HL-60/S4 treated with phorbol 12-myristate 13-acetate at 8.2 ng/mL for 4 days and 3 days (cell line): ENCODE data around the gene RING1.

Experiments used
- in situ Hi-C: fragments of 300-500 bp; cut with MboI; formaldehyde crosslinking; loops from 2 replicates; pipeline ENCODE4 v1.15.0; 2022; ENCODE audit warnings: low sequenced_read_pairs

RING1 gene

DNA sequence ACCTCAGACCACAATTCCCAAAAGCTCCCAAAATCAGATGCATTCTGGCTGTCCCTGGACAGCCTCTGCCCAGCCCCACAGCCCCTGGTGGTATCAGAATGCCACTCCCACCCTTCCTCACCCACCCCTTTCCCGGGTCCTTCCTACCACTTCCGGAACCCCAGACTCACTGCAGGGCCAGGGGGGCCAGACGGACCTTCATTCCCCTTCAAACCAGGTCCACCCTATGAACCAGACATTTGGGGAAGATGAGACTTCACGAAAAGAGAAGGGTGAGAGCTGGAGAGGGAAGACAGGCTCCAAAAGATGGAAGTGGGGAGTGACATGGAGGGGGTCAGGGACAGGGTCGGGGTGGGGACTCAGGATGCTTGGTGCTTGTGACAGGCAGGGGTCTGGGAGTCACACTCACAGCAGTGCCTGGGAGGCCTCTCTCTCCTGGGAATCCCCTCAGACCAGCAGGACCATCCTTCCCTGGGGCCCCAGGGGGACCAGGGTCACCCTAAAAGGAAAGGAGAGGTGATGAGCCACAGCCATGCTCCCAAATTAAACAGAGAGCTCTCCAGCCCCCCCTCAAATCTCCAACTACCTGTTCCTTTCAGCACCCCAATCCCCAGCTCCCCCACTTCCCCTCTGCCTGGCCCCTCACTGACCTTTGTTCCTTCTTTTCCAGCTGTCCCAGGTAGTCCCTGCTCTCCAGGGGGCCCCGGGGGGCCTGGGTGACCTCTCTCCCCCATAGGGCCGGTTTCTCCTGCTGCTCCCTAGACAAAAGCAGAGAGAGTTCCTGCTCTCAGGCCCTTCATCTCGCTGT is 36.2 kb upstream of the RING1 start:
- in situ Hi-C loops: no loop called here

- in situ Hi-C loops: no loop called here
These were observed 35.4 kb upstream of the RING1 start for GRCh38 chr6:33172688-33173534.

DNA sequence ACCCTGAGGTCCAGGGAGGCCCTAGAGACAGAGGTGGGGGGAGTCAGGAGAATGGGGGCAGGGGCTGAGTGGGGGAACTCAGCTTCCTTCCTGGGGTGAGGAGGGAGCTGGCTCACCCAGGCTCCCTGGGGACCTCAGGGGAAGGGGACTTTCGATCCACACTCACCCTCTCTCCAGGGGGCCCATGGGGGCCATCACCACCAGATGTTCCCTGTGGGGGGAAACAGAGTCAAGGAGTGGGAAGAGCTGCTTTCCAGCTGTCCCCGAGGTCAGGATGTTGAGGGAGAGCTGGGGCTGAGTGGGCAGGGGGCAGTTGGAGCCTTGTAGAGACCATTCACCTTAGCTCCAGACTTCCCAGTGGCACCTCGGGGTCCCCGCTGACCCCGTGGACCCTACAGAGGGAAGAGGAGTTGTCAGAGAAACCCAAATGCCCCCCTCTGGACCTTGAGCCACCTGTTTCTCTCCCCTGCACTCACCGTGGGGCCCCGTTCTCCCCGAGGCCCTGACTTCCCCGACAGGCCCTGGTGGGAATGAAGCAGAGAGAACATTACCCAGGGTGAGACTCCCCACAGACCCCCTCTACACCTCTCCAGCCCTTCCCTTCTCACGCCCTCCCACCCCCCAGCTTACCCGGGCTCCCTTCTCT is 34.6 kb upstream of the RING1 start:
- in situ Hi-C loops: no loop called here

GRCh38 chr6:33174784-33175183 is 33.5 kb upstream of the RING1 start:
- in situ Hi-C loops: no loop called here

GRCh38 chr6:33175436-33176069 is 32.7 kb upstream of the RING1 start:
- in situ Hi-C loops: no loop called here

DNA sequence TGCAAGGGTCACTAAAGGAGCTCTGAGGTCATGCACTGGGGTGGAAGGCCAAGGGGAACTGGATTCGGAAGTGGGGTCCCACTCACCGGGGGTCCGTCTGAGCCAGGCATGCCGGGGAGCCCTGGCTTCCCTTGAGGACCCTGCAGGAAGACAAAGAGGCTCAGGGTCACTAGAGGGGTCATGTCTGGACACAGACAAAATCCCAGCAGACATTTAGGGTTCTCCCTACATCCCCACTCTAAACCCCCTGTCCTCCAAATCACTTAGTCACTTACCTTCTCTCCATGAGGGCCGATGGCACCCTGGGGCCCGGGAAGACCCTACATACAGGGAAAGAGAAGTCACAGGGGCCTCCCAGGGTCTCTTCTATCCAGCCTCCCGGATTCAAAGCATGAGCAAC is 31.4 kb upstream of the RING1 start:
- in situ Hi-C loops: no loop called here

- in situ Hi-C loops: no loop called here
These were observed 30.5 kb upstream of the RING1 start for GRCh38 chr6:33177552-33178446.

GRCh38 chr6:33178755-33179475 is 29.4 kb upstream of the RING1 start:
- in situ Hi-C loops: no loop called here

DNA sequence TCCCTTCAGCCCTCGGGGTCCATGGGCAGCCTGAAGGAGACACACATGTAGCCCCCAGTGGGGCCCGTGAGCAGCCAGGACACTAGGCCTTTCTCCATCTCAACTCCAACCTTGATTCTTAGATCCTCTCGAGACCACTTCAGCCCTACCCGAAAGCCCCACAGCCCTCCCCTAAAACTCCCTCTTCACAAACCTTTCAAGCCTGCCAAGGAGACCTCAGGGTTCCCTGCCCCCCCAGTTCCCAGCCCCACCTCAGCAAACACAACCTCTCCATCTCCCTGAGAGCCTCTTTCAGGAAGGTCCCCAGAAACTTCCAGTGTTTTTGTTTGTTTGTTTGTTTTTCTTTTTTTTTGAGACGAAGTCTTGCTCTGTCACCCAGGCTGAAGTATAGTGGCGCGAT is 27.2 kb upstream of the RING1 start:
- in situ Hi-C loops: no loop called here

DNA sequence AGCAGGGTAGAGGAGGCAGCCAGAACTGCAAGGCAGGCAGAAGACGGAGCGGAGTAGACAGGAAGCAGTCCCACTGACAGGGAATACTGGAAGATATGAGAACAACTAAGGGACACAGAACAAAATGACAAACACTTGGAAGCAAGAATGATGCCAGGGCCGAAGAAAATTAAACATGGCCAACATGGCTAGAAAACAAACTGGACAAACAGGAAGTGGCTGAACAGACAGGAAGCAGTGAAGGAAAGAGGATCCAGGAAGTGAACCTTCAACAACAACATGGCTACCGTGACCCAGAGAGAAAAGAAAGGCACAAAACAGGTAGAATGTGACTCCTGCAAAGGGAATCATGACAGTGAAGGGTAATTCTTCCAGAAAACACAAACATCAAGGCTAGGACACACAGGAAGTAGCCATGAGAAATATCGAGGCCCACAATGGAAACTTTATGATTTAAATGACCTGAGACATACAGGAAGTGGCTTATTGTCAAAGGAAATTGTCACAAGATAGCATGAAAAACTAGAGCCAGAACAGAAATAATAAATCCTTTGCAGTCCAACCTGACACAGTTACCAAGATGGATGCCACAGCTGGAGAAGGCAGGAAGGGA is 25.1 kb upstream of the RING1 start:
- in situ Hi-C loops: no loop called here

GRCh38 chr6:33185190-33185589 is 23.1 kb upstream of the RING1 start:
- in situ Hi-C loops: no loop called here

- in situ Hi-C loops: no loop called here
These were observed 22.6 kb upstream of the RING1 start for GRCh38 chr6:33185654-33186187.

DNA sequence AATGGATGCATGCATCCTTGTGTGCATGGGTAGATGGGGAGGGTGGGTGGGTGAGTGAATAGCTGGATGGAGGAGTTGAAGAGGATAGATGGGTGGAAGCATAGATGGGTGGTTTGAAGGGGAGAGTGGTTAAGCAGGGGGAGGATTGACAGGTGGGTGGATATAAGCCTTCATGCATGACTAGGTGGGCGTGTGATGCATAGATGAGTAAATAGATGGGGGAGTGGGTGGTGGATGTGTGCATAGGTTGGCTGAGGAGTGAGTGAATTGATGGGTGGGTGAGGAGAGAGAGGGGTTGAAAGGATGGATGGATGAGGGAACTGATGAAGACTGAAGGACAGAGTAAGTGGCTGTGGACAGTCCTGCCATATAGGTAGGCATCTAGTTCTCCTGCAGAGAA is 20.5 kb upstream of the RING1 start:
- in situ Hi-C loops: no loop called here

DNA sequence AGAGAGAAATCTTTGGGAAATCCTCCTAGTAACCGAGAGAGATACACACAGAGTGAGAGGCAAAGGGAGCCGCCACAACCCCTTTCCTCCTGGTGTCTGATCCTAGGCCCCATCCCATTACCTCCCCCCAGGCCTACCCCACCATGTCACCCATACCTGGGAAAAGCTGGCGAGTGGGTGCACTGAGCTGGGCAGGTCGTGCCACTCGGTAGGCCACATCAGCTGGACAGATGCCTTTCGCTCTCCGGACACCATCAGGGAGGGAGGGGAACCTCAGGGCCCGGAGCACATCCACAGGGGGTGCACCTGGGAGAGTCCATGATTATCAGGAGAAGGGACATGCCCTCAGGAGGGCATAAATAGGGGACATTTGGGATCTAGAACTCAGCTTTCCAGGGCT is 19.1 kb upstream of the RING1 start:
- in situ Hi-C loops: no loop called here

GRCh38 chr6:33189625-33190448 is 18.5 kb upstream of the RING1 start:
- in situ Hi-C loops: no loop called here

- in situ Hi-C loops: no loop called here
These were observed 17.7 kb upstream of the RING1 start for GRCh38 chr6:33190504-33191107.

DNA sequence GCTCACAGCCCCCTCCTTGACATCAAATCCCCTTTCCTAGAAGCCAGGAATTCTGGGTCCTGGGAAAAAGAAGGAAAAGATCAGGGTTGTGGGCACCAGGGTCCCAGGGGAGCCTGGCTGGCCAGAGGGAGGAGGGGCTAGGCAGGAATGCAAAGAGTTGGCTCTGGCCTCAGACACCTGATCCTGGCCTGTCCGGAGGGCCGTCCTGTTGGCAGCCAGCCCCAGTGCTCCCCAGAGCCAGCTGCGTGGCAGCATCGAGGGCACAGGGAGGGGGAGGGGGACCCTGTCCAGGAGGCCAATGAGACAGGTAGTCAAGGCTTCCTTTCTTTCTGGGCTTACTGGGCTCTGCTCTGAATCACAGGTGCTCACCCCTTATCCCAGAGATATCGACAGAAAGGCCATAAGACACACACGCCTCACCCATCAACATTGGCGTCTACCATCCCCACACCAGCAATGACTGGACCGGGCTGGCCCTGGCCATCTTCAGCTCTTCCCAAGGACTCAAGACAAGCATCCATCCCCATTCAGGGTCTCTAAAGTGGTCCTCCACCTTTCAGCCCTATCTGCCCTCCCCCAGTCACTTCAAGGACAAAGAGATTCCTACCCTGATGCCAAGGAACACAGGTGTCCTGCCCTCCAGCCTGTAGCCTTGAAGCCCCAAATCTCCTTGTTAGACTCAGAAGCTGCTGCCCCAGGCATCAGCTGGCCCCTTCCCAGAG is 16.8 kb upstream of the RING1 start:
- in situ Hi-C loops: no loop called here
